Medulla oblongata (tissue), 1 donor: ENCODE data around the gene SSBP2.

ENCODE experiments used
- DNase-seq: peaks from one replicate; pipeline ENCODE4 v3.0.0-alpha.2; 2015; ENCODE audit errors: extremely low spot score

SSBP2 gene

GRCh38 chr5:81767097-81767496, 16.2 kb upstream of the SSBP2 start:
- DNase-seq: no peak

- no peak for DNase-seq
These were observed 15.7 kb upstream of the SSBP2 start for GRCh38 chr5:81766611-81767010.

- DNase-seq: peak; percentile 71
These were observed 12.5 kb upstream of the SSBP2 start for GRCh38 chr5:81763294-81763928.

- no peak for DNase-seq
These were observed 12.0 kb upstream of the SSBP2 start for GRCh38 chr5:81762853-81763252.

- no peak for DNase-seq
These were observed 11.5 kb upstream of the SSBP2 start for GRCh38 chr5:81762401-81762800.

GRCh38 chr5:81761970-81762369, 11.1 kb upstream of the SSBP2 start:
- no peak for DNase-seq

GRCh38 chr5:81761270-81761669, 10.4 kb upstream of the SSBP2 start:
- DNase-seq: peak; percentile 49

GRCh38 chr5:81760521-81760920, 9.6 kb upstream of the SSBP2 start:
- DNase-seq: no peak

- DNase-seq: peak; percentile 73
These were observed 8.7 kb upstream of the SSBP2 start for GRCh38 chr5:81759632-81760005.

GRCh38 chr5:81757404-81757803, 6.5 kb upstream of the SSBP2 start:
- no peak for DNase-seq

GRCh38 chr5:81756016-81756415, 5.1 kb upstream of the SSBP2 start:
- no peak for DNase-seq

GRCh38 chr5:81755320-81755719, 4.4 kb upstream of the SSBP2 start:
- no peak for DNase-seq

- DNase-seq: no peak
These were observed 3.7 kb upstream of the SSBP2 start for GRCh38 chr5:81754621-81755020.

- DNase-seq: no peak
These were observed 2.5 kb upstream of the SSBP2 start for GRCh38 chr5:81753429-81753828.

- no peak for DNase-seq
These were observed 1.7 kb upstream of the SSBP2 start for GRCh38 chr5:81752644-81752963.

- DNase-seq: peak; percentile 68
These were observed 1.1 kb upstream of the SSBP2 start for GRCh38 chr5:81751836-81752643.

GRCh38 chr5:81750308-81751008, 439 bp downstream of the SSBP2 start:
- DNase-seq: no peak

- peak; percentile 37 for DNase-seq
These were observed 1.2 kb downstream of the SSBP2 start for GRCh38 chr5:81749561-81750307.

GRCh38 chr5:81749192-81749560, 1.7 kb downstream of the SSBP2 start:
- no peak for DNase-seq

- peak; percentile 53 for DNase-seq
These were observed 2.3 kb downstream of the SSBP2 start for GRCh38 chr5:81748556-81748955.

- DNase-seq: no peak
These were observed 3.9 kb downstream of the SSBP2 start for GRCh38 chr5:81747030-81747429.

GRCh38 chr5:81740758-81741157, 10.1 kb downstream of the SSBP2 start:
- DNase-seq: no peak
